ENCODE data around the gene MSMO1.

MSMO1 gene

GRCh38 chr4:165355900-165356300, 28.4 kb downstream of the MSMO1 start:
- Histone ChIP-seq H3K27ac (ENCODE audit: low read depth, low read length) (no peak overlapping the region), H4K20me1 (ENCODE audit: low read depth, low read length) (no peaks in the 10 kb centered on the region), H3K36me3 (ENCODE audit: low read length) (no peaks in the 10 kb centered on the region), H3F3A (ENCODE audit: insufficient read depth) (no peaks in the 10 kb centered on the region), H3K4me2 (ENCODE audit: low read depth, low read length, poor library complexity, severe bottlenecking) (no peak overlapping the region), H3K9me3 (ENCODE audit: insufficient read depth, low read length) (no peaks in the 10 kb centered on the region), H3K27me3 (ENCODE audit: low read length) (no peaks in the 10 kb centered on the region), H3K4me3 (ENCODE audit: insufficient read depth, low read length, poor library complexity, severe bottlenecking) (no peak overlapping the region), H3K9ac (ENCODE audit: low read length) (no peak overlapping the region), H3K79me2 (ENCODE audit: insufficient read depth, low read length) (no peaks in the 10 kb centered on the region), H2AFZ (ENCODE audit: low read depth, low read length, severe bottlenecking) (no peak overlapping the region), H3K9me2 (replicated peaks; ENCODE audit: insufficient read depth, low read length) (no peaks in the 10 kb centered on the region)
- TF ChIP-seq, protein P1, sequence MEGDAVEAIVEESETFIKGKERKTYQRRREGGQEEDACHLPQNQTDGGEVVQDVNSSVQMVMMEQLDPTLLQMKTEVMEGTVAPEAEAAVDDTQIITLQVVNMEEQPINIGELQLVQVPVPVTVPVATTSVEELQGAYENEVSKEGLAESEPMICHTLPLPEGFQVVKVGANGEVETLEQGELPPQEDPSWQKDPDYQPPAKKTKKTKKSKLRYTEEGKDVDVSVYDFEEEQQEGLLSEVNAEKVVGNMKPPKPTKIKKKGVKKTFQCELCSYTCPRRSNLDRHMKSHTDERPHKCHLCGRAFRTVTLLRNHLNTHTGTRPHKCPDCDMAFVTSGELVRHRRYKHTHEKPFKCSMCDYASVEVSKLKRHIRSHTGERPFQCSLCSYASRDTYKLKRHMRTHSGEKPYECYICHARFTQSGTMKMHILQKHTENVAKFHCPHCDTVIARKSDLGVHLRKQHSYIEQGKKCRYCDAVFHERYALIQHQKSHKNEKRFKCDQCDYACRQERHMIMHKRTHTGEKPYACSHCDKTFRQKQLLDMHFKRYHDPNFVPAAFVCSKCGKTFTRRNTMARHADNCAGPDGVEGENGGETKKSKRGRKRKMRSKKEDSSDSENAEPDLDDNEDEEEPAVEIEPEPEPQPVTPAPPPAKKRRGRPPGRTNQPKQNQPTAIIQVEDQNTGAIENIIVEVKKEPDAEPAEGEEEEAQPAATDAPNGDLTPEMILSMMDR (IDR thresholded peaks at IDR 0.05; ENCODE audit: insufficient read depth, low read length, poor library complexity, severe bottlenecking) = peak; percentile 26
- TF ChIP-seq EZH2phosphoT487 (conservative IDR thresholded peaks at IDR 0.05; ENCODE audit: low read length) = no peak

GRCh38 chr4:165359506-165359905, 32.0 kb downstream of the MSMO1 start:
- H3F3A ChIP-seq (ENCODE audit: insufficient read depth) = no peaks in the 10 kb centered on the region
- no peak overlapping the region for H3K9ac ChIP-seq (ENCODE audit: low read length)
- H3K9me2 ChIP-seq (replicated peaks; ENCODE audit: insufficient read depth, low read length) = no peaks in the 10 kb centered on the region
- no peak overlapping the region for H3K4me3 ChIP-seq (ENCODE audit: insufficient read depth, low read length, poor library complexity, severe bottlenecking)
- H3K9me3 ChIP-seq (ENCODE audit: insufficient read depth, low read length) = no peaks in the 10 kb centered on the region
- no peaks in the 10 kb centered on the region for H3K36me3 ChIP-seq (ENCODE audit: low read length)
- H4K20me1 ChIP-seq (ENCODE audit: low read depth, low read length) = no peaks in the 10 kb centered on the region
- no peak overlapping the region for H3K4me2 ChIP-seq (ENCODE audit: low read depth, low read length, poor library complexity, severe bottlenecking)
- no peak overlapping the region for H3K27ac ChIP-seq (ENCODE audit: low read depth, low read length)
- no peak overlapping the region for H2AFZ ChIP-seq (ENCODE audit: low read depth, low read length, severe bottlenecking)
- H3K79me2 ChIP-seq (ENCODE audit: insufficient read depth, low read length) = no peaks in the 10 kb centered on the region
- H3K27me3 ChIP-seq (ENCODE audit: low read length) = no peaks in the 10 kb centered on the region
- no peak for TF ChIP-seq EZH2phosphoT487 (conservative IDR thresholded peaks at IDR 0.05; ENCODE audit: low read length)
- TF ChIP-seq, protein P1 (IDR thresholded peaks at IDR 0.05; ENCODE audit: insufficient read depth, low read length, poor library complexity, severe bottlenecking) = no peak

DNA sequence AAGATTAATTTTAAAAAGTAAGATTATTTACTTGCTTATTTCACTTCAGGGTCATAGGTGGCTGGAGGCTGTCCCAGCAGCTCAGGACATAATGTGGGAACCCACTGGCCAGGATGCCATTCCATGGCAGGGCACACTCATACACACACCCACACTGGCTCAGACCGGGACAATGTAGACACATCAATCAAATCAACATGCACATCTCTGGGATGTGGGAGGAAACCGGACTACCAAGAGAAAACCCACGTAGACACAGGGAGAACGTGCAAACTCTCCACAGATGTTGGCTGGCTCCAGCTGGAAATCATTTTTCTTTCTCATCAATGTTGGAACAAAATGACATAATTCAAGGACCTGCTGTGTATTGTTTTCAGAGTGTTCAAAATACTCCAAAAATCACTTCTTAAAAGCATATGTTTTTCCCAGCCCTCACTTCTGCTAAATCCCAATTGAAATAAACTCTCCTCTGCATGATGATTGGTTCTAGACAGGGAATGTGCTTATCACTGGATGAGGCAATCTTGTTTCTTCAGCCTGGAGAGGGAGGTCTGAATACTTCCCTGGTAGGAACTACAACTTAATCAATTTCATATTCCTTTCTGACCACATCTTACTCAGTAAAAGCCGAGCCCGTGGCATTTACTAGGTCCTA, 32.7 kb downstream of the MSMO1 start:
- Histone ChIP-seq H2AFZ (ENCODE audit: low read depth, low read length, severe bottlenecking) (no peak overlapping the region), H3K27me3 (ENCODE audit: low read length) (no peaks in the 10 kb centered on the region), H3F3A (ENCODE audit: insufficient read depth) (no peaks in the 10 kb centered on the region), H3K4me2 (ENCODE audit: low read depth, low read length, poor library complexity, severe bottlenecking) (no peak overlapping the region), H3K9me3 (ENCODE audit: insufficient read depth, low read length) (no peaks in the 10 kb centered on the region), H3K79me2 (ENCODE audit: insufficient read depth, low read length) (no peaks in the 10 kb centered on the region), H4K20me1 (ENCODE audit: low read depth, low read length) (no peaks in the 10 kb centered on the region), H3K9ac (ENCODE audit: low read length) (no peak overlapping the region), H3K4me3 (ENCODE audit: insufficient read depth, low read length, poor library complexity, severe bottlenecking) (no peak overlapping the region), H3K36me3 (ENCODE audit: low read length) (no peaks in the 10 kb centered on the region), H3K9me2 (replicated peaks; ENCODE audit: insufficient read depth, low read length) (no peaks in the 10 kb centered on the region), H3K27ac (ENCODE audit: low read depth, low read length) (no peak overlapping the region)
- TF ChIP-seq, protein P1 (IDR thresholded peaks at IDR 0.05; ENCODE audit: insufficient read depth, low read length, poor library complexity, severe bottlenecking) = no peak
- no peak for TF ChIP-seq EZH2phosphoT487 (conservative IDR thresholded peaks at IDR 0.05; ENCODE audit: low read length)
